ENCODE measurements around the gene PLEKHD1. TPM values are rescaled to one million over a fixed set of nuclear protein-coding genes. Genes with fewer than 3 reads are reported as not detected.

Gene PLEKHD1
- total and polyA plus RNA-seq, 2 of the 8 experiments (the other 6 are each of a cell fraction or from before 2014, with no cell fraction given): 0.24 to 0.48 TPM

DNA sequence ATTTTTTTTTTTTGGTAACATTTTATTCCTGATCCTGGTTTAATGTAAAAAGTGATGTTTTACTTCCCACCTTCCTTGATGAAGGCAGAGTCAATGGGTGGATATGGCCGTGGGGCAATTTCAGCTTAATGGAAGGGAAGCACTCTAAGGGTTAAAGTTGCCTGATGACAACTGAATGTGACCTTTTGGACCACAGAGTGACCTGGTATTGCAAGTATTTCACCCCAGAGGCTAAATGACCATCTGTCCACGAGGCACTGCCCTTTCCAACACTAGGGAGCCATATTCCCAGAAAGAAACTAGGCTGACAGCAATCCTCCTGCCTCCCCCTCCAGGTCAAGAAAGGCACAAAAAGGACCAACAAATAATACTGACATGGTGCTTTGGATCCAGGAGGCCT is 85.3 kb downstream of the PLEKHD1 start:
- H4K20me1 ChIP-seq (replicated peaks in 1 of 2; ENCODE audit: control insufficient read depth in 1 of 2, insufficient read depth in 2 of 2, low read length in 2 of 2): no peaks in the 10 kb centered on the region
- no peak overlapping the region for H3K56ac ChIP-seq (replicated peaks; ENCODE audit: insufficient read length, low read depth, low read length)
- FAIRE-seq (no peak), DNase-seq (ENCODE audit: low read depth in 1 of 2, low spot score in 2 of 2) (no peak)
- H2BK120ac ChIP-seq (replicated peaks; ENCODE audit: low read depth, low read length): no peak overlapping the region
- POLR2A ChIA-PET (ENCODE audit: partially characterized antibody): no interaction called here
- no peak overlapping the region for H3K14ac ChIP-seq (ENCODE audit: insufficient read length)
- H4K91ac ChIP-seq (replicated peaks; ENCODE audit: insufficient read length, low read length): no peak overlapping the region
- no peaks in the 10 kb centered on the region for H3K79me2 ChIP-seq (ENCODE audit: control insufficient read depth in 1 of 2, insufficient read depth in 2 of 2, low read length in 2 of 2)
- no peak overlapping the region for H3K4ac ChIP-seq (replicated peaks; ENCODE audit: insufficient read length, low read depth, low read length)
- no peak overlapping the region for H3K18ac ChIP-seq (ENCODE audit: extremely low read depth, low read length)
- CTCF ChIA-PET (ENCODE audit: partially characterized antibody): interaction anchor here (0.7 to 6.5 kb wide), 8 partner anchors 10 to 163 kb away, joined by 3 to 96 read pairs (median 8); no protein-coding TSS in a partner anchor
- H2BK5ac ChIP-seq (ENCODE audit: low read depth, low read length): no peak overlapping the region
- H3K23ac ChIP-seq (ENCODE audit: insufficient read length): no peak overlapping the region
- H3K4me1 ChIP-seq (replicated peaks in 1 of 4; ENCODE audit: control insufficient read depth in 3 of 4, insufficient read depth in 4 of 4, low read length in 3 of 4): peaks cover 0 to 9% (median 7%) of the 10 kb centered on the region in 4 experiments; a peak in 4 of 7 replicates
- no peak overlapping the region for H2BK15ac ChIP-seq (ENCODE audit: low read length)
- WGBS, 2 experiments (ENCODE audit: extremely low coverage in 1 of 2, insufficient coverage in 1 of 2, insufficient read length in 1 of 2, insufficient replicate concordance in 2 of 2, low coverage in 1 of 2, low lambda C conversion rate in 2 of 2, missing lambda C conversion rate in 1 of 2): 88% methylated on average over 2 of the region's 2 CpGs; no CpG with 5 or more reads in 1 of the 2 experiments
- no peak overlapping the region for H3K27ac ChIP-seq (ENCODE audit: low read depth, low read length)
- no peak overlapping the region for H3K9ac ChIP-seq (replicated peaks in 1 of 4; ENCODE audit: extremely low read depth in 1 of 4, low read depth in 3 of 4, low read length in 3 of 4)
- no peak overlapping the region for H3K4me3 ChIP-seq (ENCODE audit: extremely low read depth in 1 of 4, insufficient read depth in 2 of 4, low read depth in 3 of 4, low read length in 4 of 4)
- H3K79me1 ChIP-seq (ENCODE audit: low read depth, low read length): no peaks in the 10 kb centered on the region
- H3K27me3 ChIP-seq (replicated peaks in 1 of 4; ENCODE audit: control insufficient read depth in 3 of 4, extremely low read depth in 1 of 4, insufficient read depth in 3 of 4, low read length in 3 of 4): peaks cover 24 to 48% (median 40%) of the 10 kb centered on the region in 4 experiments
- no peak overlapping the region for H2AFZ ChIP-seq (ENCODE audit: low read length)
- H2BK20ac ChIP-seq (ENCODE audit: low read length): no peak overlapping the region
- H2BK12ac ChIP-seq (ENCODE audit: low read depth, low read length): no peak overlapping the region
- H3K36me3 ChIP-seq (ENCODE audit: control insufficient read depth in 2 of 4, insufficient read depth in 4 of 4, low read length in 3 of 4): peaks cover 0 to 26% (median 4%) of the 10 kb centered on the region in 4 experiments; a peak in 3 of 8 replicates
- peaks cover 0 to 23% of the 10 kb centered on the region in 2 experiments; a peak in 2 of 4 replicates for H3K9me3 ChIP-seq (ENCODE audit: insufficient read depth in 2 of 2, low read depth in 1 of 2, low read length in 1 of 2)
- H3K4me2 ChIP-seq (ENCODE audit: insufficient read depth in 1 of 2, low read depth in 2 of 2, low read length in 2 of 2): no peak overlapping the region
- H3K23me2 ChIP-seq (ENCODE audit: low read depth, low read length): peaks cover 10% of the 10 kb centered on the region; the same call in 1 of the 2 replicates
- no peak overlapping the region for H4K5ac ChIP-seq (ENCODE audit: insufficient read length, low read depth, low read length)
- no peak overlapping the region for H4K8ac ChIP-seq (ENCODE audit: extremely low read depth, insufficient read depth, low read length)
- no peak overlapping the region for H2AK5ac ChIP-seq (ENCODE audit: low read depth, low read length)
- TF ChIP-seq JUN (IDR thresholded peaks at IDR 0.05; ENCODE audit: low read depth, low read length) (no peak), POLR2AphosphoS5 (IDR thresholded peaks at IDR 0.05; ENCODE audit: low read depth, low read length) (no peak), SP4 (IDR thresholded peaks at IDR 0.05; ENCODE audit: low read length) (no peak), TCF12 (IDR thresholded peaks at IDR 0.05; ENCODE audit: low read depth, low read length) (no peak)
